Calu3 (cell line): ENCODE measurements around the gene ATP5F1D. TPM values are rescaled to one million over a fixed set of nuclear protein-coding genes. Genes with fewer than 3 reads are reported as not detected.

ENCODE experiments used
- BruUV-seq: library from RNA; stranded (reverse); fragments of 400-500 nt; replicated peaks from 2 replicates; lab custom pipeline; 2021; lab: Mats Ljungman, UMichigan
- CTCF ChIA-PET: fragments of 300-600 bp; sonication (Branson Sonifier 250); formaldehyde crosslinking; loops from one replicate; lab custom pipeline; 2022; ENCODE audit warnings: antibody characterized with exemption; lab: Charles Lee
- DNase-seq: peaks from one replicate; pipeline ENCODE4 v3.0.0; 2022
- H3K27ac Mint-ChIP-seq: one replicate; pipeline ENCODE4 v1.8.0; 2022; ENCODE audit warnings: mixed read lengths; ENCODE audit not compliant: unreplicated experiment
- H3K27me3 Mint-ChIP-seq: one replicate; pipeline ENCODE4 v1.8.0; 2022; ENCODE audit warnings: mixed read lengths; ENCODE audit not compliant: unreplicated experiment
- H3K36me3 Mint-ChIP-seq: one replicate; pipeline ENCODE4 v1.8.0; 2022; ENCODE audit warnings: mild to moderate bottlenecking, moderate library complexity, mixed read lengths; ENCODE audit not compliant: insufficient read depth, unreplicated experiment
- H3K4me1 Mint-ChIP-seq: one replicate; pipeline ENCODE4 v1.8.0; 2022; ENCODE audit warnings: mild to moderate bottlenecking, low read depth, mixed read lengths; ENCODE audit not compliant: unreplicated experiment
- H3K4me3 Mint-ChIP-seq: one replicate; pipeline ENCODE4 v1.8.0; 2022; ENCODE audit warnings: mild to moderate bottlenecking, low read depth, moderate library complexity, mixed read lengths; ENCODE audit not compliant: unreplicated experiment
- H3K9me3 Mint-ChIP-seq: one replicate; pipeline ENCODE4 v1.8.0; 2022; ENCODE audit warnings: low read depth, mixed read lengths; ENCODE audit not compliant: unreplicated experiment
- intact Hi-C: fragments of 100-400 bp; cut with micrococcal nuclease; formaldehyde crosslinking; loops from one replicate; pipeline ENCODE4 v1.10.0; 2022; ENCODE audit not compliant: unreplicated experiment
- total RNA-seq: library from RNA; stranded (reverse); gene quantifications from 2 replicates; pipeline ENCODE4 v1.2.3, GENCODE V29; 2022
- TF ChIP-seq, protein P1 (sequence below): fragments of 200-600 bp; IDR thresholded peaks from one replicate; pipeline ENCODE4 v1.8.0; 2022; ENCODE audit warnings: antibody characterized with exemption; ENCODE audit not compliant: unreplicated experiment

Gene ATP5F1D
- total RNA-seq, 1 experiment from 2014 or later: 91.8 TPM

DNA sequence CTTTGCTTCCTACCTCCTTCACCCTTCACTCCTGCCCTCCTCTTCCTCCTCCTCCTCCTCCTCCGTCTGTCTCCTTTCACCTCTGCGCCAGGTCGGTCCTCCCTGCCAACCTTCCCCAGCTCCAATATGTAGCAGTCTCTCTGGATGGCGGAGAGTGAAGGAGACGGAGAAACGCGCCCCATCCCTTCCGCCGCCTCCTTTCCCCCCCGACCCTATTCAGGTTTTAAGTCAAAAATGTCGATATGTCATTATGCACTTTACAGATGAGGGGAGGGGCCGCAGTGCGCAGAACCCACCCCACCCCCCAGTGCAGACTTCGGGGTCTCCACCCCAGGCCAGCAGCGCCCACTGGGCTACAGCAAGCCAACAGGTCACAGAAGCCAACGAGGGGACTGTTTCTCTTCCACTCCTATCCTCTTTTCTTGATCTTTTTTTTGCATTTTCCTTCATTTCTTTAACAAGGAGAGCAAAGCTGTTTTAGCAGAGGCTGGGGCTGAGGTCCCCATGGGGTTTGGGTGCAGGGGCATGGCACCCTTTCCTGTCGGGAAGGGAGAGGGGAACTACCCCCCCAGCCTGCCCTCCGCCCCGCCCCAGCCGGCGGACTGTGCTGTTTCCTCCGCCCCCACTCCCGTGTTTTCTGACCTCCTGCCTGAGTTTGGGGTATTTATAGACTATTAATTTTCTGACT, 16.1 kb downstream of the ATP5F1D start:
- no TSS peak for BruUV-seq
- Mint-ChIP-seq H3K4me3 (no peak overlapping the region), H3K36me3 (peaks cover 97% of the 10 kb centered on the region)

DNA sequence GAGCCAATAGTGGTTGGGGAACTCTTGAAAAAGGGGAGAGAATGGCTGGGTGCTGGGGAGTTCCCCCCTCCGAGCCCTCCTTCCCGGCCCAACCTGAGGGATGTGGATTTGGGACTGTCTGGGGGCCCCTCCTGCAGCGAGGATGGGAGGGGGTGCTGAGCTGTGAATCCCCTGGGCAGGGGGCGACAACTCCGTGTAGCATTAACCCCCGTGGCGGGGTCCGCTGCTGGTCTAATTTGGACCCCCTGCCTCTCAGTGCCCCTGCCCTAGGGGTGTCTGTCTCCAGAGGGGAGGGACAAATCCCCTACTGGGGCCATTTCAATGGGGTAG, 16.6 kb downstream of the ATP5F1D start:
- CTCF ChIA-PET: no interaction called here
- Mint-ChIP-seq H3K27me3 (no peaks in the 10 kb centered on the region), H3K9me3 (no peaks in the 10 kb centered on the region), H3K27ac (peak overlapping the region; percentile 97), H3K4me3 (no peak overlapping the region), H3K4me1 (peaks cover 28% of the 10 kb centered on the region), H3K36me3 (peaks cover 97% of the 10 kb centered on the region)
- no peak for DNase-seq
- intact Hi-C loops: no loop called here
- TF ChIP-seq, protein P1, sequence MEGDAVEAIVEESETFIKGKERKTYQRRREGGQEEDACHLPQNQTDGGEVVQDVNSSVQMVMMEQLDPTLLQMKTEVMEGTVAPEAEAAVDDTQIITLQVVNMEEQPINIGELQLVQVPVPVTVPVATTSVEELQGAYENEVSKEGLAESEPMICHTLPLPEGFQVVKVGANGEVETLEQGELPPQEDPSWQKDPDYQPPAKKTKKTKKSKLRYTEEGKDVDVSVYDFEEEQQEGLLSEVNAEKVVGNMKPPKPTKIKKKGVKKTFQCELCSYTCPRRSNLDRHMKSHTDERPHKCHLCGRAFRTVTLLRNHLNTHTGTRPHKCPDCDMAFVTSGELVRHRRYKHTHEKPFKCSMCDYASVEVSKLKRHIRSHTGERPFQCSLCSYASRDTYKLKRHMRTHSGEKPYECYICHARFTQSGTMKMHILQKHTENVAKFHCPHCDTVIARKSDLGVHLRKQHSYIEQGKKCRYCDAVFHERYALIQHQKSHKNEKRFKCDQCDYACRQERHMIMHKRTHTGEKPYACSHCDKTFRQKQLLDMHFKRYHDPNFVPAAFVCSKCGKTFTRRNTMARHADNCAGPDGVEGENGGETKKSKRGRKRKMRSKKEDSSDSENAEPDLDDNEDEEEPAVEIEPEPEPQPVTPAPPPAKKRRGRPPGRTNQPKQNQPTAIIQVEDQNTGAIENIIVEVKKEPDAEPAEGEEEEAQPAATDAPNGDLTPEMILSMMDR: no peak
- TSS peak; percentile 13 for BruUV-seq

More for the DNA sequence above, 16.1 kb downstream of the ATP5F1D start:
- TF ChIP-seq, protein P1: no peak
- CTCF ChIA-PET: no interaction called here
- H3K27me3 Mint-ChIP-seq: no peaks in the 10 kb centered on the region
- no peak for DNase-seq
- peaks cover 23% of the 10 kb centered on the region for H3K4me1 Mint-ChIP-seq
- peak overlapping the region; percentile 97 for H3K27ac Mint-ChIP-seq
- intact Hi-C loops: no loop called here
- no peaks in the 10 kb centered on the region for H3K9me3 Mint-ChIP-seq

DNA sequence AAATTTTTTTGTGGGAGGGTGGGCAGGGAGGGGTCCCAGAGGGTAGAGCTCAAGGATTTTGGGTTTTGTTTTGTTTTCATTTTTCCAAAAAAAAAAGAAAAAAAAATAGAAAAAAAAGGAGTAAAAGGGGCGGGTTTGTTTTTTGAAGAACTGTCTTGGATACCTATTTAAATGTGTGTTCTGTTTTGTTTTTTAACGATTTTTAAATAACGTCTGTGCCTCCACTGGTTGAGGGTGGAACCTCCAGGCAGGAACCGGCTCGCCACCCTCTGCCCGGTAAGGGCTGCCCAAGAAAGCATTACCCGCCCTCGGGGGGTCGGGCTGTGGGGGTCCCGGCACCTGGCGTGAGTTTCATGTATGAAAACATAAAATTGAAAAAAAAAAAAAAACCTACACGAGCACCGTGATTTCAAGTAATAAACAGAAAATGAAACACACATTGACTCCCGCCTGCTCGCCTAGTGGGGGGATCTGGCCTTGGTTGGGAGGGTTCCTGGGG, 17.2 kb downstream of the ATP5F1D start:
- TF ChIP-seq, protein P1: no peak
- no peak for DNase-seq
- Mint-ChIP-seq H3K27ac (peak overlapping the region; percentile 97), H3K27me3 (no peaks in the 10 kb centered on the region), H3K4me3 (no peak overlapping the region), H3K4me1 (peaks cover 29% of the 10 kb centered on the region), H3K9me3 (no peaks in the 10 kb centered on the region), H3K36me3 (peaks cover 94% of the 10 kb centered on the region)
- CTCF ChIA-PET: interaction anchor here (1.4 kb wide), 1 partner anchor 14 kb away, joined by 3 read pairs; no protein-coding TSS in a partner anchor
- intact Hi-C loops: no loop called here
- BruUV-seq: no TSS peak

DNA sequence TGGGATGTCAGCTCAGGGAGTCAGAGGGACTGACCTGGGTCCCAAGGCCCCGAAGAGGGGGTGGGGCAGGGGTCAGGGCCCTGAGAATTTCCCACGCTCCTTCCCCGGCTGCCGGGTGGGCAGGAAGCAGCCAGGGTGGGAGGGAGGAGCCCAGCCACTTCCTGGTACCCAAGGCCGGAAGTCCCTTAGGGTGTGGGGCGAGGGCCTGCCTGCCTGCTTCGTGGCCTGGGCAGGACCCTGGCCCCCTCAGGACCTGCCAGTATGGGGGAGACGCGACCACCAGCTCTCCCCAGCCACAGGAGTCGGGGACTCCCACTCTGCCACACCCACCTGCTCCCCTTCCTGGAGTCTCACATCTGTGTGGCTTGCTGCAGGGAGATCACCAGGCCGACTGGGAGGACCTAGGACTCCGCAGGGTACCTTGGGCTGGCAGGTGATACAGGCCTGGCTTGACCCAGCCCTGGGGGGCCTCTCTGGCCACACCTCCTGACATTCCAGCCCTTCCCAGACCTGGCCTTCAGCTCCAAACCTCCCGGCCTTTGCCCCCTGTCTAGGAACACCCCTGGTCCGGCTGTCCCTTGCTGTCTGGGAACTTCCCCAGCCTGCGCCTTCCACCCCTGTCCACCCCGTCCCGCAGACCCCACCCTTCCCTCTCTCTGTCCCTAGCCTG, 17.8 kb downstream of the ATP5F1D start:
- peak overlapping the region; percentile 97 for H3K27ac Mint-ChIP-seq
- H3K9me3 Mint-ChIP-seq: no peaks in the 10 kb centered on the region
- TF ChIP-seq, protein P1: no peak
- H3K36me3 Mint-ChIP-seq: peaks cover 89% of the 10 kb centered on the region
- CTCF ChIA-PET: interaction anchor here (1.4 kb wide), 1 partner anchor 15 kb away, joined by 3 read pairs; no protein-coding TSS in a partner anchor
- TSS peak; percentile 87 for BruUV-seq
- peaks cover 29% of the 10 kb centered on the region for H3K4me1 Mint-ChIP-seq
- intact Hi-C loops: no loop called here
- no peaks in the 10 kb centered on the region for H3K27me3 Mint-ChIP-seq
- H3K4me3 Mint-ChIP-seq: no peak overlapping the region
- peak; percentile 69 for DNase-seq
